H9 (cell line): ENCODE measurements around the gene TAP2. TPM values are rescaled to one million over a fixed set of nuclear protein-coding genes. Genes with fewer than 3 reads are reported as not detected.

Source experiments
- DNase-seq: peaks from one replicate; pipeline ENCODE4 v3.0.0-alpha.2; 2017
- H2AFZ ChIP-seq: one replicate; pipeline ENCODE4 v1.6.1; 2013; ENCODE audit warnings: mild to moderate bottlenecking, low read length, control low read depth, moderate library complexity
- H2AK5ac ChIP-seq: 2 replicates; pipeline ENCODE4 v1.6.1; 2013; ENCODE audit warnings: low read length, control low read depth, mixed read lengths; ENCODE audit not compliant: insufficient read length
- H2BK120ac ChIP-seq: one replicate; pipeline ENCODE4 v1.6.1; 2013; ENCODE audit warnings: low read depth, mild to moderate bottlenecking, low read length, control low read depth, inconsistent platforms; ENCODE audit not compliant: poor library complexity, severe bottlenecking
- H2BK12ac ChIP-seq: 2 replicates; pipeline ENCODE4 v1.6.1; 2013; ENCODE audit warnings: low read length, control low read depth, mixed read lengths, low read depth; ENCODE audit not compliant: insufficient read length
- H2BK15ac ChIP-seq: 2 replicates; pipeline ENCODE4 v1.6.1; 2013; ENCODE audit warnings: low read depth, low read length, control low read depth
- H2BK20ac ChIP-seq: one replicate; pipeline ENCODE4 v1.6.1; 2013; ENCODE audit warnings: low read depth, mild to moderate bottlenecking, low read length, control low read depth, inconsistent platforms; ENCODE audit not compliant: poor library complexity, severe bottlenecking
- H2BK5ac ChIP-seq: 2 replicates; pipeline ENCODE4 v1.6.1; 2013; ENCODE audit warnings: low read length, control low read depth, mixed read lengths; ENCODE audit not compliant: insufficient read length
- H3K14ac ChIP-seq: 2 replicates; pipeline ENCODE4 v1.6.1; 2013; ENCODE audit warnings: low read length, control low read depth; ENCODE audit not compliant: insufficient read depth
- H3K18ac ChIP-seq: 2 replicates; pipeline ENCODE4 v1.6.1; 2013; ENCODE audit warnings: low read depth, mild to moderate bottlenecking, mixed read lengths, low read length, control low read depth; ENCODE audit not compliant: insufficient read length
- H3K23ac ChIP-seq: 2 replicates; pipeline ENCODE4 v1.6.1; 2013; ENCODE audit warnings: low read length, control low read depth, mixed read lengths, low read depth; ENCODE audit not compliant: insufficient read length
- H3K23me2 ChIP-seq: 2 replicates; pipeline ENCODE4 v1.6.1; 2013; ENCODE audit warnings: low read depth, mild to moderate bottlenecking, mixed read lengths, low read length, control low read depth; ENCODE audit not compliant: insufficient read length, poor library complexity, severe bottlenecking
- H3K27ac ChIP-seq: 2 replicates; pipeline ENCODE4 v1.5.1; 2013; ENCODE audit warnings: low read length, control low read depth, mixed read lengths, low read depth; ENCODE audit not compliant: insufficient read length
- H3K27me3 ChIP-seq: 2 replicates; pipeline ENCODE4 v1.6.1; 2013; ENCODE audit warnings: low read length, control low read depth, inconsistent platforms; ENCODE audit not compliant: insufficient read depth
- H3K4ac ChIP-seq: 2 replicates; pipeline ENCODE4 v1.6.1; 2013; ENCODE audit warnings: low read depth, mild to moderate bottlenecking, control low read depth, inconsistent platforms, low read length, moderate library complexity
- H3K4me1 ChIP-seq: 2 replicates; pipeline ENCODE4 v1.6.1; 2013; ENCODE audit warnings: low read length, control low read depth, inconsistent platforms; ENCODE audit not compliant: insufficient read depth
- H3K4me2 ChIP-seq: 2 replicates; pipeline ENCODE4 v1.6.1; 2013; ENCODE audit warnings: low read length, control low read depth, mixed read lengths; ENCODE audit not compliant: insufficient read length, insufficient read depth
- H3K56ac ChIP-seq: 2 replicates; pipeline ENCODE4 v1.6.1; 2013; ENCODE audit warnings: low read depth, mild to moderate bottlenecking, mixed read lengths, low read length, control low read depth; ENCODE audit not compliant: insufficient read length
- H3K79me1 ChIP-seq: 2 replicates; pipeline ENCODE4 v1.6.1; 2013; ENCODE audit warnings: low read depth, mild to moderate bottlenecking, moderate library complexity, low read length, control low read depth, inconsistent platforms; ENCODE audit not compliant: insufficient read depth, poor library complexity, severe bottlenecking
- H3K79me2 ChIP-seq: 2 replicates; pipeline ENCODE4 v1.6.1; 2013; ENCODE audit warnings: low read length, control low read depth, inconsistent platforms; ENCODE audit not compliant: insufficient read depth
- H3K9ac ChIP-seq: 2 replicates; pipeline ENCODE4 v1.6.1; 2013; ENCODE audit warnings: low read length, control low read depth, mixed read lengths; ENCODE audit not compliant: insufficient read length; ENCODE audit errors: extremely low read depth
- H3K9me3 ChIP-seq: one replicate; pipeline ENCODE4 v1.6.1; 2013; ENCODE audit warnings: low read depth, low read length, inconsistent platforms; ENCODE audit not compliant: control insufficient read depth
- H3T11ph ChIP-seq: one replicate; pipeline ENCODE4 v1.6.1; 2013; ENCODE audit warnings: mild to moderate bottlenecking, low read length, control low read depth, inconsistent platforms
- H4K20me1 ChIP-seq: one replicate; pipeline ENCODE4 v1.6.1; 2013; ENCODE audit not compliant: control insufficient read depth, insufficient read length, insufficient read depth
- H4K5ac ChIP-seq: 2 replicates; pipeline ENCODE4 v1.6.1; 2013; ENCODE audit warnings: low read depth, mild to moderate bottlenecking, mixed read lengths, low read length, control low read depth; ENCODE audit not compliant: insufficient read length
- H4K8ac ChIP-seq: replicated peaks from 2 replicates; pipeline ENCODE4 v1.6.1; 2013; ENCODE audit warnings: low read length, control low read depth, mixed read lengths, low read depth; ENCODE audit not compliant: insufficient read length
- H4K91ac ChIP-seq: 2 replicates; pipeline ENCODE4 v1.6.1; 2013; ENCODE audit warnings: low read depth, mild to moderate bottlenecking, moderate library complexity, mixed read lengths, low read length, control low read depth; ENCODE audit not compliant: insufficient read length
- H3K27ac Mint-ChIP-seq, 3 experiments: 2 replicates in 2 of 3; 3 replicates in 1 of 3; pipeline ENCODE4 v1.8.0; 2020 to 2021; ENCODE audit warnings: mixed read lengths in 3 of 3, mild to moderate bottlenecking in 1 of 3, moderate library complexity in 1 of 3
- H3K27me3 Mint-ChIP-seq: 2 replicates; pipeline ENCODE4 v1.8.0; 2021; ENCODE audit warnings: low read depth, mild to moderate bottlenecking, moderate library complexity, mixed read lengths
- H3K36me3 Mint-ChIP-seq, 3 experiments: 2 replicates in 2 of 3; 3 replicates in 1 of 3; pipeline ENCODE4 v1.8.0; 2020 to 2021; ENCODE audit warnings: low read depth in 3 of 3, mixed read lengths in 3 of 3; ENCODE audit not compliant: insufficient read depth in 1 of 3
- H3K4me1 Mint-ChIP-seq, 2 experiments: 2 replicates each; pipeline ENCODE4 v1.8.0; 2020; ENCODE audit warnings: mixed read lengths in 2 of 2
- H3K4me3 Mint-ChIP-seq, 2 experiments: 2 replicates in 1 of 2; 3 replicates in 1 of 2; pipeline ENCODE4 v1.8.0; 2020 to 2021; ENCODE audit warnings: mild to moderate bottlenecking in 2 of 2, mixed read lengths in 2 of 2, moderate library complexity in 1 of 2
- H3K9me3 Mint-ChIP-seq, 2 experiments: 2 replicates in 1 of 2; 3 replicates in 1 of 2; pipeline ENCODE4 v1.8.0; 2020; ENCODE audit warnings: mild to moderate bottlenecking in 2 of 2, mixed read lengths in 2 of 2, moderate library complexity in 1 of 2
- CTCF ChIP-seq: fragments of 200-600 bp; sonication (generic); conservative IDR thresholded peaks from 3 replicates; pipeline ENCODE4 v1.8.0; 2021; ENCODE audit warnings: antibody characterized with exemption, mild to moderate bottlenecking
- WGBS: extraction: QIAGEN DNeasy Blood & Tissue Kit; methylation state at CpG from one replicate; pipeline ENCODE4 v1.1.7; 2013; ENCODE audit warnings: missing lambda C conversion rate, low lambda C conversion rate, mixed read lengths; ENCODE audit not compliant: insufficient read length; ENCODE audit errors: extremely low coverage; 5-methylcytosine and 5-hydroxymethylcytosine counted together
- total RNA-seq: library from RNA; stranded (reverse); gene quantifications from 2 replicates; pipeline ENCODE4 v1.2.1, GENCODE V29; 2021

The TAP2 gene
- total RNA-seq, 1 experiment from 2014 or later = 16.3 TPM

DNA sequence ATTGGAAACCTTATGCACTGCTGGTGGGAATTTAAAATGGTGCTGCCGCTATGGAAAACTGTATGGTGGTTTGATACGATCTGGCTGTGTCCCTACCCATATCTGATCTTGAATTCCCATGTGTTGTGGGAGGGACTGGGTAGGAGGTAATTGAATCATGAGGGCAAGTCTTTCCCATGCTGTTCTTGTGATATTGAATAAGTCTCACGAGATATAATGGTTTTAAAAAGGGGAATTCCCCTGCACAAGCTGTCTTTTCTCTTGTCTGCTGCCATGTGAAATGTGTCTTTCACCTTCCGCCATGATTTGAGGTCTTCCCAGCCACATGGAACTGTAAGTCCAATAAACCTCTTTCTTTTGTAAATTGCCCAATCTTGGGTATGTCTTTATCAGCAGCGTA is 4.9 kb downstream of the TAP2 start:
- Mint-ChIP-seq H3K27me3 (no peaks in the 10 kb centered on the region; the same call in 1 of the 2 replicates), H3K36me3 (peaks cover 7 to 19% (median 11%) of the 10 kb centered on the region in 3 experiments; a peak in 6 of 7 replicates), H3K27ac (no peak overlapping the region; a peak in 1 of 7 replicates), H3K9me3 (no peaks in the 10 kb centered on the region), H3K4me1 (peaks cover 5 to 18% of the 10 kb centered on the region in 2 experiments), H3K4me3 (no peak overlapping the region)
- no peak for TF ChIP-seq CTCF
- no peak overlapping the region for H3K18ac ChIP-seq
- no peak overlapping the region for H3K4me2 ChIP-seq
- no peak for DNase-seq
- H3T11ph ChIP-seq = no peak overlapping the region
- no peak overlapping the region for H4K91ac ChIP-seq
- H3K9ac ChIP-seq = no peak overlapping the region
- no peak overlapping the region for H3K4ac ChIP-seq
- no peaks in the 10 kb centered on the region for H3K79me1 ChIP-seq
- H3K79me2 ChIP-seq = no peaks in the 10 kb centered on the region
- H3K56ac ChIP-seq = no peak overlapping the region
- H2BK20ac ChIP-seq = no peak overlapping the region
- no peak overlapping the region for H3K27ac ChIP-seq
- peaks cover 4% of the 10 kb centered on the region; the same call in 1 of the 2 replicates for H3K4me1 ChIP-seq
- H3K14ac ChIP-seq = no peak overlapping the region
- no CpG with 5 or more reads among the region's 5 CpGs for whole genome bisulfite sequencing
- H2BK12ac ChIP-seq = no peak overlapping the region
- H3K23ac ChIP-seq = no peak overlapping the region
- no peak overlapping the region for H2BK120ac ChIP-seq
- H3K27me3 ChIP-seq = no peaks in the 10 kb centered on the region
- no peak overlapping the region for H2AK5ac ChIP-seq
- H2BK15ac ChIP-seq = no peak overlapping the region
- no peak overlapping the region for H2AFZ ChIP-seq
- H4K5ac ChIP-seq = no peak overlapping the region
- no peaks in the 10 kb centered on the region for H4K20me1 ChIP-seq
- peaks cover 6% of the 10 kb centered on the region for H3K23me2 ChIP-seq
- no peak overlapping the region for H4K8ac ChIP-seq
- H2BK5ac ChIP-seq = no peak overlapping the region
- H3K9me3 ChIP-seq = no peaks in the 10 kb centered on the region
